Prostate gland (tissue), 2 donors: ENCODE measurements around the gene WDR20. TPM values are rescaled to one million over a fixed set of nuclear protein-coding genes. Genes with fewer than 3 reads are reported as not detected.

Experiments used
- DNase-seq: peaks from one replicate; pipeline ENCODE4 v3.0.0-alpha.2; 2019; ENCODE audit warnings: low spot score
- H3K27ac ChIP-seq, 2 donors: fragments of 200-600 bp; sonication (generic); 2 replicates each; pipeline ENCODE4 v1.5.1; 2017 to 2019
- H3K27me3 ChIP-seq: fragments of 200-600 bp; sonication (generic); replicated peaks from 2 replicates; pipeline ENCODE4 v1.5.1; 2019; ENCODE audit not compliant: insufficient read depth
- H3K36me3 ChIP-seq, 2 donors: fragments of 200-600 bp; sonication (generic); 1 replicate in 1 of 2; 2 replicates in 1 of 2; pipeline versions ENCODE4 v1.5.1 to v1.8.1; 2017 to 2019
- H3K4me1 ChIP-seq: fragments of 200-600 bp; sonication (generic); replicated peaks from 2 replicates; pipeline ENCODE4 v1.5.1; 2019
- H3K4me3 ChIP-seq, 2 donors: fragments of 200-600 bp; sonication (generic); 2 replicates each; pipeline ENCODE4 v1.5.1; 2017 to 2019
- H3K9me3 ChIP-seq: fragments of 200-600 bp; sonication (generic); 2 replicates; pipeline ENCODE4 v1.5.1; 2017
- POLR2A ChIP-seq: fragments of 450-650 bp; IDR thresholded peaks from one replicate; pipeline ENCODE4 v1.6.1; 2016; ENCODE audit warnings: antibody characterized with exemption, mild to moderate bottlenecking
- POLR2AphosphoS5 ChIP-seq: sonication (generic); formaldehyde crosslinking; IDR thresholded peaks from one replicate; pipeline ENCODE4 v1.6.1; 2017; ENCODE audit warnings: antibody characterized with exemption
- WGBS: methylation state at CpG from one replicate; pipeline ENCODE4 v1.1.5; 2018; 5-methylcytosine and 5-hydroxymethylcytosine counted together
- intact Hi-C: fragments of 100-400 bp; cut with DNase I; formaldehyde crosslinking; loops from one replicate; pipeline ENCODE4 v1.14.2; 2022
- total RNA-seq, 2 donors: library from RNA; depleted of rRNA; stranded (reverse); fragments of >200 nt; gene quantifications; one replicate each; pipeline ENCODE4 v1.1.0, GENCODE V29; 2016
- TF ChIP-seq, protein P1 (sequence below), 4 experiments: fragments of 200-600 bp in 2 of 4; fragments of 450-650 bp in 2 of 4; sonication (generic) in 2 of 4; IDR thresholded peaks; 1 replicate in 3 of 4; 2 replicates in 1 of 4; pipeline ENCODE4 v1.5.1; 2016 to 2019; ENCODE audit warnings: antibody characterized with exemption in 4 of 4, mild to moderate bottlenecking in 2 of 4, moderate library complexity in 2 of 4

Gene WDR20
- total RNA-seq, 2 donors from 2014 or later: 36.6 to 38.6 TPM

DNA sequence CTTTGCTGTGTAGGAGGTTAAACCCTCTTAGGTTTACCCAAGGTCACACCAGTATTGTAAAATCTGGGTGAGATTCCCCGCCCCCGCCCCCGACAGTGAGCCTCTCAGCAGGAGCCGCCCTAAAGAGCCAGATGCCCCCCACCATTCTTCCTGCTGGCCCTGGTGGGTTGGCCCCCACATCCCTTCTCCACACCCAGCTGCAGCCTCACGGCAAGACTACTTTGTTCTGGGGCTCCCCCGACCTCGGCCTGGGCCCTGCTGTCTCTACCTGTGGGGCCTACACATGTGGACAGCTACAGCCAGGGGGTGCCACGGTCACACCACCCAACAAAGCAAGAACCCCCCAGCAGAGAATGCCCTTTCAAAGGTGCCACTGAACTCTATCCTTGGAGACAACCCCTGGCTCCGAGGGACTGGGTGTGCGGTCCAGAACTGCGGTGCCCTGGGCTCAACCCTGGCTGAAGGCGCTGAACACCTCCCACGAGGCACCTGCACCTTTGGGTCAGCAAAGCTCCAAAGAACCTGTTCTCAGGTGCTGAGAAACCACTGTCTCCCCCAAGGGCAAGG, 82.4 kb downstream of the WDR20 start:
- DNase-seq: no peak
- Histone ChIP-seq H3K36me3 (no peaks in the 10 kb centered on the region), H3K27me3 (no peaks in the 10 kb centered on the region), H3K4me1 (no peaks in the 10 kb centered on the region), H3K4me3 (no peak overlapping the region), H3K27ac (no peak overlapping the region), H3K9me3 (no peaks in the 10 kb centered on the region)
- WGBS: 79% methylated on average over 10 of the region's 13 CpGs
- TF ChIP-seq, protein P1, sequence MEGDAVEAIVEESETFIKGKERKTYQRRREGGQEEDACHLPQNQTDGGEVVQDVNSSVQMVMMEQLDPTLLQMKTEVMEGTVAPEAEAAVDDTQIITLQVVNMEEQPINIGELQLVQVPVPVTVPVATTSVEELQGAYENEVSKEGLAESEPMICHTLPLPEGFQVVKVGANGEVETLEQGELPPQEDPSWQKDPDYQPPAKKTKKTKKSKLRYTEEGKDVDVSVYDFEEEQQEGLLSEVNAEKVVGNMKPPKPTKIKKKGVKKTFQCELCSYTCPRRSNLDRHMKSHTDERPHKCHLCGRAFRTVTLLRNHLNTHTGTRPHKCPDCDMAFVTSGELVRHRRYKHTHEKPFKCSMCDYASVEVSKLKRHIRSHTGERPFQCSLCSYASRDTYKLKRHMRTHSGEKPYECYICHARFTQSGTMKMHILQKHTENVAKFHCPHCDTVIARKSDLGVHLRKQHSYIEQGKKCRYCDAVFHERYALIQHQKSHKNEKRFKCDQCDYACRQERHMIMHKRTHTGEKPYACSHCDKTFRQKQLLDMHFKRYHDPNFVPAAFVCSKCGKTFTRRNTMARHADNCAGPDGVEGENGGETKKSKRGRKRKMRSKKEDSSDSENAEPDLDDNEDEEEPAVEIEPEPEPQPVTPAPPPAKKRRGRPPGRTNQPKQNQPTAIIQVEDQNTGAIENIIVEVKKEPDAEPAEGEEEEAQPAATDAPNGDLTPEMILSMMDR (IDR thresholded peaks at IDR 0.05): no peak
- TF ChIP-seq POLR2A (no peak), POLR2AphosphoS5 (no peak)
- intact Hi-C loops: no loop called here

DNA sequence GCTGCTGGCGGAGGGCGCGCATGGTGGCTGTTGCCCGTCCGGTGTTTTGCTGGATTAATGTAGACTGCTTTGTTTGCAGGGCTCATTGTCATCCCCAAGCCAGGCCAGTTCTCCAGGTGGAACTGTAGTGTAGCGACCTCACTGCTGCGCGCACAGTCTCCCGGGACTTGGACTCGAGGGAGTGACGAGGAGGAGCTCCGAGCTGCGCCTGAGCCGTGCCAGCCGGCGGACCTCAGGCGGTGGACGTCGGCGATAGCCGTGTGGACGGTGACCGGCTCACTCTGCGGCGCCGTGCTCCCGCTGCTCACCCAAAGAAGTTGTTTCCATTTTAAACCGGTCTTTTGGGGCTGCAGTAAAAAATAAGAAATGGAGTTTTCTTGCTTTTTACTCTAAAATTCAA, 83.1 kb downstream of the WDR20 start:
- Histone ChIP-seq H3K27ac (no peak overlapping the region), H3K4me1 (no peaks in the 10 kb centered on the region), H3K36me3 (no peaks in the 10 kb centered on the region), H3K27me3 (no peaks in the 10 kb centered on the region), H3K9me3 (no peaks in the 10 kb centered on the region), H3K4me3 (no peak overlapping the region)
- DNase-seq: no peak
- TF ChIP-seq, protein P1 (IDR thresholded peaks at IDR 0.05): no peak
- no peak for TF ChIP-seq POLR2A
- TF ChIP-seq POLR2AphosphoS5: no peak
- WGBS: 95% methylated on average over 28 of the region's 28 CpGs
- intact Hi-C loops: no loop called here

DNA sequence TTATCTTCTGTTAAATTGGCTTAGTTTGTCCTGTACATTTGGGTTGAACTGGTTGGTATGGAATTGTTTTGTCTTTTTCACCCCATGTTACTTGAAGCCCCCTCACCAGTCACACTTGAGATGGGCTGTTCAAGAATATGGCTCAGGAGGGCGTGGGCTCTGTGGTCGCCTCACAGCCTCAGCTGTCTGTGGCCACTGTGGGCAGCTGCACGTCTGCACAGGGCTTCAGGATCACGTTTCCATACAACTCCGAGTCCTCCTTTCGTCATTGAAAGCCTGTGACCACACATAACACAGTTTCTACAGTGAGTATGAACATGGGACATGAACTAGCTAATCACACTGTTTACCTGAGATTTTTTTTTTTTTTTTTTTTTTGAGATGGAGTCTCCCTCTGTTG, 84.0 kb downstream of the WDR20 start:
- TF ChIP-seq, protein P1 (IDR thresholded peaks at IDR 0.05): no peak
- TF ChIP-seq POLR2A (no peak), POLR2AphosphoS5 (no peak)

DNA sequence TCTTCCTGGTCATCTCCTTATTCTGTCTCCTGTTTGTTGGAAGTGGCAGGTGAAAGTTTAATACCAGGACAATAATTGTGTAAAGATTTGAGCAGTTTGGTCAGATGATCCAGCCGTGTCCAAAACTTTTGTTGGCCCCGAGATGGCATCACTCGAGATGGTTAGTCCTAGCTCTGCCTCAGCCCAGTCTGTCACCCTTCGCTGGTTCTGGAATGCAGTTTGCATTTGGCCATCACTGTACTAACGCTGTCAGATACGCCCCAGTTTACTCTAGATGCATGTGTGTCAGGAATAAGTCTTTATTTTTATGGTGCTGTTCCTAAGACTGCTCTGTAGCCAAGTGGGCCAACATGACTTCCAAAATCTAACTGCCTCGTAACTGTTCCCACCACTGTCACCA, 85.7 kb downstream of the WDR20 start:
- Histone ChIP-seq H3K36me3 (no peaks in the 10 kb centered on the region), H3K4me1 (no peaks in the 10 kb centered on the region), H3K27me3 (no peaks in the 10 kb centered on the region), H3K4me3 (no peak overlapping the region), H3K9me3 (no peaks in the 10 kb centered on the region), H3K27ac (no peak overlapping the region)
- DNase-seq: no peak
- intact Hi-C loops: no loop called here
- WGBS: 90% methylated on average over 7 of the region's 7 CpGs
- TF ChIP-seq, protein P1 (IDR thresholded peaks at IDR 0.05): no peak
- TF ChIP-seq POLR2AphosphoS5 (no peak), POLR2A (no peak)

More for the DNA sequence above, 84.0 kb downstream of the WDR20 start:
- H3K27me3 ChIP-seq: no peaks in the 10 kb centered on the region
- no peak overlapping the region for H3K4me3 ChIP-seq
- H3K4me1 ChIP-seq: no peaks in the 10 kb centered on the region
- WGBS: 90% methylated on average over 6 of the region's 6 CpGs
- no peaks in the 10 kb centered on the region for H3K9me3 ChIP-seq
- intact Hi-C loops: no loop called here
- H3K36me3 ChIP-seq: no peaks in the 10 kb centered on the region
- H3K27ac ChIP-seq: no peak overlapping the region
- no peak for DNase-seq

DNA sequence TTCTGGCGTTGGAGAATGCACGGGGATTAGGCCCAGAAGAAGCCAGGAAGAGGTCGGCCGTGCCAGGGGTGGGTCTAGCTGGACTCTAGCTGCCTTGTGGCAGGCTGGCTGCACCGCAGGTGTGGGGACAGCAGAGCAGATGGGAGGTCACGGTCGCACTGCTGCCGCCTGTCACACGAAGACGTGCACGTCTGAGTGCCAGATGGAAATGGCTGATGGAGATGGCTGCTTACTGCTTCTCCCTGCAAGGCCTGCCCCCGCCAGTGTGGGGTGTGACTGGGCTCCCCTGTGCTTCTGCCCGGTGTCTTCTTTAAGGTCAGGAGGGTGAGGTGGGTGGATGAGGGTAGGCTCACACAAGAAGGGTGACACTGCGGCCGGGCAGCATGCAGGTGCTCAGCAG, 86.2 kb downstream of the WDR20 start:
- no peak overlapping the region for H3K27ac ChIP-seq
- no peak overlapping the region for H3K4me3 ChIP-seq
- no peaks in the 10 kb centered on the region for H3K9me3 ChIP-seq
- no peaks in the 10 kb centered on the region for H3K27me3 ChIP-seq
- no peaks in the 10 kb centered on the region for H3K4me1 ChIP-seq
- intact Hi-C loops: no loop called here
- 86% methylated on average over 15 of the region's 15 CpGs for WGBS
- TF ChIP-seq POLR2AphosphoS5 (no peak), POLR2A (no peak)
- TF ChIP-seq, protein P1 (IDR thresholded peaks at IDR 0.05): no peak
- H3K36me3 ChIP-seq: no peaks in the 10 kb centered on the region
- no peak for DNase-seq
